Globus pallidus (tissue), 1 donor: Measurements from ENCODE around the gene MFSD11.
"Not testable (repeated sequence)": the region's sequence is repeated elsewhere in the genome, so short reads cannot be mapped to it uniquely, and the experiment has no call there.

Experiments used
- DNase-seq: peaks from one replicate; pipeline ENCODE4 v3.0.0-alpha.2; 2015; ENCODE audit warnings: low spot score

MFSD11 gene

DNA sequence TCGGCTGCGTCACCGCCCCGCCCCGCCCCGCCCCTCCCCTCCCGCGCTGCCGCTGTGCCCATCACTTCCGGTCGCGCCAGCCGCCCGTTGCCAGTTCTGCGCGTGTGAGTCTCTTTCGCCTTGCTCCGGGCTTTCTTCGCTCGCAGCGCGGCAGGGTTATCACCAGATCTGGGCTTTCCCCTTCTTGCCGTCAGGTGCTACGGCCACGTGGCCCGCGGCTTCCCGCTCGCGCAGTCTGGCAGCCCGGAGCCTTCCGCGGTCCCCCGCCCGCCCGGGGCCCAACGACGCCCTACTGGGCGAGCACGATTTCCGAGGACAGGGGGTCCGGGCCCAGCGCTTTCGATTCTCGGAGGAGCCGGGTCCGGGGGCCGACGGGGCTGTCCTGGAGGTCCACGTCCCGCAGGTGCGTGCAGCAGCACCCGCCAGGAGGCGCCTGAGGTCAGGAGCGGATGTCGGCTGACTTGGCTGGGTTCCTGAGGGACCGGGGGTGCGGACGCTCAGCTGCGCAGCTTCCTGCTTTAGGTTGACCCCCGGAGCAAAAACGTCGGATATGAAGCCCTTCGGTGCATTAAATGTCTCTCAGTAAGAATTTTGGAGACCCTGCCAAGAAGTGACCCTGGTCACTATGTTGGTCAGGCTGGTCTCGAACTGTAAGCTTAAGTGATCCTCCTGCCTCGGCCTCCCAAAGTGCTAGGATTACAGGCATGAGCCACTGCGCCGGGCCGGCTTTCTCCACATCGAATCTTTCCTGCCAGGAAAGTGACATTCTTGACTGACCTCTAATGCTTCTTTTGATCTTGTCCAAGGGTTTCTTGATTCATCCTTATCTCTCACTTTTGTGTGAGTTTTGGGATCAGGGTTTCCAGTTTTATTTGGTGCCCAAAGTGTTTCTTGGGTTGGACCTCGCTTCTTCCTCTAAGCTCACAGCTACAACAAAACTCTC, 10.9 kb upstream of the MFSD11 start, which contains the start of gene METTL23:
Gene METTL23 (plus strand): TSS at position 64 of the 943 bp plus-strand sequence. CDS start 2,872 bp downstream, outside the sequence.
- DNase-seq, result peak; percentile 70

DNA sequence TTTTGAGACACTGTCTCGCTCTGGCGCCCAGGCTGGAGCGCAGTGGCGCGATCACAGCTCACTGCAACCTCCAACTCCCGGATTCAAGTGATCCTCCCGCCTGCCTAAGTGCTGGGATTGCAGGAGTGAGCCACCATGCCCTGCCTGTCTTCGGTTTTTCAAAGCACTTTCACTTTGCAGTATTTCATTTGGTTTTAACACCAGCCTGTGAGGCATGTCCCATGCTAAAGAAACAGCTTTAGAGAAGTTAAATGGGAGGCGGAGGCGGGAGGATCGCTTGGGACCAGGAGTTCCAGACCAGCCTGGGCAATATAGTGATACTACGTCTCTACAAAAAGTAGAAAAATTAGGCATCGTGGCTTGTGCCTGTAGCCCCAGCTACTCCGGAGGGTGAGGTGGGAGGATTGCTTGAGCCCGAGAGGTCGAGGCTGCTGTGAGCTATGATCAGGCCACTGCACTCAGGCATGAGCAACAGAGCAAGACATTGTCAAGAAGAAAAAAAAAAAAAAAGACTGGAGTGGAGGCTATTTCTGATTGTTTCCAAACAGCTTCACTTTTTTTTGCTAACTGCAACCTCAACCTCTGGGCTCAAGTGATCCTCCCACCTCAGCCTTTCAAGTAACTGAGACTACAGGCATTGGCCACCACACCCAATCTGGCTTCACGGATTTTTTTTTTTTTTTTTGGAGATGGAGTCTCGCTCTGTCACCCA, 10.0 kb upstream of the MFSD11 start:
- no peak for DNase-seq

DNA sequence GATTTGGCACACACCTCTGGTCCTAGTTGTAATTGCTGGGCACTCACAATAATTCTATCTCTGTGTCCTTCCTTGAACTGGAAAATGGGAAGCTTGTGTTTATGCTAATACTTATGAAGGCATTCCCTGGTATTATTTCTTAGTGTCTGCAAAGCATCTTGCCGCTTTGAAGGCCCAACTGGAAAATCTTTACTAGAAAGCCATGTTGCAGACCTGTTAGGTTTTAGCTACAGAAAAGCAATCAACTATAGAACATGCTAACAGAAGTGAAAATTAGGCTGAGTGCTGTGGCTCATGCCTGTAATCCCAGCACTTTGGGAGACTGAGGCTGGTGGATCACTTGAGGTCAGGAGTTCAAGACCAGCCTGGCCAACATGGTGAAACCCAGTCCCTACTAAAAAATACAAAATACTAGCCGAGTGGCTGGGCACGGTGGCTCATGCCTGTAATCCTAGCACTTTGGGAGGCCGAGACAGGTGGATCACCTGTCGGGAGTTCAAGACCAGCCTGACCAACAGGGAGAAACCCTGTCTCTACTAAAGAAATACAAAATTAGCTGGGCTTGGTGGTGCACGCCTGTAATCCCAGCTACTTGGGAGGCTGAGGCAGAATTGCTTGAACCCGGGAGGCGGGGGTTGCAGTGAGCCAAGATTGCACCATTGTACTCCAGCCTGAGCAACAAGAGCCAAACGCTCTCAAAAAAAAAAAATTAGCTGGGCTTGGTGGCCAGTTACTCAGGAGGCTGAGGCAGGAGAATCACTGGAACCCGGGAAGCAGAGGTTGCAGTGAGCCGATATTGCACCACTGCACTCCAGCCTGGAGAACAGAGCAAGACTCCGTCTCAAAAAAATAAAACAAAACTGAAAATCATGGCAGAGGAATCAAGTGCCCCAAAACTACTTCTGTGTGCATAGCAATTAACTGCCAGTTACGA, 5.9 kb upstream of the MFSD11 start:
- DNase-seq, result not testable (repeated sequence)

DNA sequence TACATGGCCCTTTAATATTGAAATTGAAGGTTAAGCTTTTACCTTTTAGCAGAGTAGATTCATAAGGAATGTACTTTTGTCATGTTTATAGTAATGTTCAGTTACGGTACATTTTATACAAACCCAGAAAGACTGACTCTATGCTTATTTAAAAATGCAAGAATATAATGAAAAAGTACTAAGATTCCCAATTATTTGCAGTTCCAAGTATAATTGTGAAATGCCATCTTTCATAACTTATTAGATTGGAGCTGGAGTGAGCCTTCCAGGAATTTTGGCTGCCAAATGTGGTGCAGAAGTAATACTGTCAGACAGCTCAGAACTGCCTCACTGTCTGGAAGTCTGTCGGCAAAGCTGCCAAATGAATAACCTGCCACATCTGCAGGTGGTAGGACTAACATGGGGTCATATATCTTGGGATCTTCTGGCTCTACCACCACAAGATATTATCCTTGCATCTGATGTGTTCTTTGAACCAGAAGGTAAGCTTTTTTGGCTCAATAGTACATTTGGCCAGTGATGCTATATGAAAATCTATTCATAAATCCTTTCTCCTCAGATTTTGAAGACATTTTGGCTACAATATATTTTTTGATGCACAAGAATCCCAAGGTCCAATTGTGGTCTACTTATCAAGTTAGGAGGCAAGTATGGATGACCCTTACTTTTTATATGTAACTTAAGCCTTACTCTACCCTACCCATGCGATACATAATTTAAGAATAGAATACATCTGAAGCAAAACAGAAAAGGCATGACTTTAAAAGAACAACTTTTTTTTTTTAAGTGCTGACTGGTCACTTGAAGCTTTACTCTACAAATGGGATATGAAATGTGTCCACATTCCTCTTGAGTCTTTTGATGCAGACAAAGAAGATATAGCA, 4.9 kb upstream of the MFSD11 start:
- no peak for DNase-seq

DNA sequence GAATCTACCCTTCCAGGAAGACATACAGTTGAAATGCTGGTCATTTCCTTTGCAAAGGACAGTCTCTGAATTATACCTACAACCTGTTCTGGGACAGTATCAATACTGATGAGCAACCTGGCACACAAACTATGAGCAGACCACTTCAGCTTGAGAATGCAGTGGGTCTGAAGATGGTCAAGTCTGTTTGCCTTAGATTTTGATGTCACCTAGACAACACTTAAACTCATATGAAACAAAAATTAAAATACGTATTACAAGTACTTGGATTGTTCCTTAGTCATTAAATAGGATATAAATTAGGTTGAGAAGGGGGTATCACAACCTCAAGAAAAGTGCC, 4.3 kb upstream of the MFSD11 start:
- no peak for DNase-seq

DNA sequence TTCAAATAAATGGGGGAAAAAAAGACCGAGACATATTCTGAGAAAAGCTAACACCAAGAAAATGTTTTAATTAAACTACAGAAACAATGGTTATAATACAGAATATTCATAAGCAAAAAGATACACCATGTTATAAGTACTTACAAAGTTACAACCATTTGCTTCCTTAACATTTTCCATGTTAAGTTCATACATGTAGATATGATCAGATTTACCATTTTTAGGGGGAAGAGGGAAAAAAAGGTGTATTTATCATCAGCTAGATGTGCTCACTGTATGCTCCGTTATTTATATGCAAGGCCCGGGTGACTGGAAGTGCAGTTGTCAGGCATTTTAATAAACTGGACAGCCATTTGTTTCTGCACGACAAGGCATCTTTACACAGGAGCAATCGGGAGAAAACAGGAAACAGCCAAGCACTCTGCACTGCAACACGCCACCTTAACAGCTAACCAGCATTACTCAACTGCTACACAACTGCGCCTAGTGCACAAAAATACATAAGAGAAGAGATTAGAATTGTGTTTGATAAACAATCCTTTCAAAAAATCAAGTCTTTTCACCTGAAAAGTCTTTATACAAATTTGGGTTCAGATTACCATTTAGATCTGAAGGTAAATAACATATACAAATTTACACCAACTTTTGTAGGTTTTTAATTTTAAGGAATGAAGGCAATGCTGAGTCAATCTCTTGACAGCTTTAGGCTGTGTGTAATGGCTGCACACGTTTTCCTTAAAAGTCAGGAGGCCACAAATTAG, 3.7 kb upstream of the MFSD11 start:
- no peak for DNase-seq

DNA sequence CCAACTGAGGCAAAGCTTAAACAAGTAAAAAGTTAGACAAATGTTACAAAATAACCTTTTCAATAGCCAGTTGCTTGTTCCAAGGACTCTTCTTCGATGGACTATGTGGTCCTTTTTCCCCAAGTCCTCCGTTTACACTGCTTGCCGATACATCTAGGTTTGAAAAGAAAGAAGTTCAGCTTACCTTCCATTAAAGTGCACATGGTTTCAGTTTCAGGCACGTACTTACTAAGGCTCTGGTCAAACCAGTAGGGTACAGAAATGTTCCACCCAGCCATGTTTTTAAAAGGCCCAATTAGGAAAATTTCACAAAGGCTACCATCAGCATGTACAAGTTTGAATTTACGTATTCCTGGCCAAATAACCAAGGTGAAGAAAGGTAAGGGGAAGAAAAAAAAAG, 2.9 kb upstream of the MFSD11 start:
- DNase-seq, result no peak

DNA sequence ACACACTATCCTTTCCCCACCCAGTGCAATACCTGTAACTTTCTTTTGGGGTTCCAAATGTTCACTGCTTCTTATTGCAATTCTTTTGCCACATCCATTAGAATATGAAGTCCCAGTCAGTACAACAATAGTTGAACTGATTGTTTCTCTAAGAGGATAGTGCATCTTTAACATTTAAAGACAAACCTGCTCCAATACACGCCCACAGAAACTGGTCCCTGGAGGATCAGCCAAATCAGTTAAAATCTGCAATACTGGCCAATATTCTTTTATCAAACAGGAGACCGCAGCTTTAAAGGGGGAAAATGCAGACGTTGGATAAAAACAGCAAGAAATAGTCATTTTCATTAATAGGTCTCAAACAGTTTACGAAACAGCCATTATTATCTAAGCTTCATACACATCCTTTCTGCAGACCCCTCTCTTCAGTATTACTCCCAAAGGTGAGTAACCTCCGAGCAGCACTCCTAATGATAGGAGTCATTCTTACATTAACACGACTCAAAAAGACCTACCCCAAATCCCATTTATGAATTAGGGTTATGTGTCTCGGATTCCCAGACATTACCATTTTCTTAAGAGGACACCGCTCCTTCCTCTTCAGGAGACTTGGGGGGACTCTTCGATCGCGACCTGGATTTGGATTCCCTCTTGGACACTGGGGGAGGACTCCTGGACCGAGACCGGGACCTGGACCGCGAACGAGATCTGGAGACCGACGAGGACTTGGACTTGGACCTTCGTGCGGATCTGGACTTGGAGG, 2.2 kb upstream of the MFSD11 start:
- no peak for DNase-seq

DNA sequence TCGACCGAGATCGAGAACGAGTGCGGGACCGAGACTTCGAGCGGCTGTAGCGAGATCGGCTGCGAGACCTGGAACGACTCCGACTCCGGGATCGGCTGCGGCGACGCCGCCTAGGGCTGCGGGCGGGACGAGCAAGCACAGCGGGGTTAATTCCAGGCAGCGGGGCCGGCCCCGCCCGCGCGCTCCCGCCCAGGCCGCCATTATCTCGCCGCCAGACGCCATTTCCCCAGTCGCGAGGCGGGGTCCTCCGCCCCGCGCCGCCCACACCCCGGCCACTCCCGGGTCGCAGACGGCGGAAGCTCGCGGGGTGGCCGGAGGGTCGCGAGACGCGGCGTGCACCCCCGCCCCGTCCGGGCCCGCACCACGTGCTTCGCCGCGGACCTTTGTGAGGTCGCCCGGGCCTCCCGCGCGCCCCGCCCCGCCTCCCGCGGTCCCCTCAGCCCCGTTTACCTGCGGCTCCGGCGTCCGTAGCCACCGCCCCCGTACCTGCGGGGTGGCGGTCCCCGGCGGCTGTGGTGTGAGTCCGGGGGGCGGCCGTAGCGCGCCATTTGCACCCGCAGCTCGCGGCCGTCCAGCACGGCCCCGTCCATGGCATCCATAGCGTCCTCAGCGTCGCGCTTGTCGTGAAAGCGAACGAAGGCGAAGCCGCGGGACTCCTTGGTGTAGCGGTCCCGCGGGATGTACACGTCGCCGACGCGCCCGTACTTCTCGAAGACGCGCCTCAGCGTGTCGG, 1.4 kb upstream of the MFSD11 start:
- peak; percentile 69 for DNase-seq

DNA sequence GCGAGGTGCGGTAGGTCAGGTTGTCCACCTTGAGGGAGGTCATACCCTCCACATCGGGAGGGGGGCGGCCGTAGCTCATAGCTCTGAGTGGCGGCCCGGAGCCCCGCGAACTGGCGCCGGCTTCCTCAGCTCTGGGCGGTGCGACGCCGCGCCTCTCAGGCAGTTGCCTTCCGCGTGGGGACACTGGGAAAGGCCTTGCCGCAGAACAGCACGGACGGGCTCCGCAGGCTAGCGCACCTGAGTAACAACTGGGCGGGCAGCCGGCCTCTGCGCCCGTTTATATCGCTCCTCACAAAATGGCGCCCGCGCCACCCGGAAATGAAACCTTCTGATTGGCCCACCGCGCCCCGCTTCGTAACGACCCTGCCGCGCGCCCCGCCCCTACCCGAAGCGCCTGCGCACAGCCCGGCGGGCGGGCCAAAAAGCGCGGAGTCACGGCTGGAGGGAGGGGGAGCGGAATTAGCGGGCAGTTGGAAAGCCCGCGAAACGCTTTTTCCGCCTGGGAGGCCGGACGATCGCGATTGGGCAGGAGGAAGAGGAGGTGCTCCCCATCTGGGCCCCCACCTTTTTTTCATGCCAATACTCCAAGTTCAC, 740 bp upstream of the MFSD11 start, which contains the start of gene SRSF2:
Gene SRSF2 (minus strand): TSS at position 250 of the 594 bp plus-strand sequence. CDS start 171 bp downstream, at position 79.
- peak; percentile 98 for DNase-seq

DNA sequence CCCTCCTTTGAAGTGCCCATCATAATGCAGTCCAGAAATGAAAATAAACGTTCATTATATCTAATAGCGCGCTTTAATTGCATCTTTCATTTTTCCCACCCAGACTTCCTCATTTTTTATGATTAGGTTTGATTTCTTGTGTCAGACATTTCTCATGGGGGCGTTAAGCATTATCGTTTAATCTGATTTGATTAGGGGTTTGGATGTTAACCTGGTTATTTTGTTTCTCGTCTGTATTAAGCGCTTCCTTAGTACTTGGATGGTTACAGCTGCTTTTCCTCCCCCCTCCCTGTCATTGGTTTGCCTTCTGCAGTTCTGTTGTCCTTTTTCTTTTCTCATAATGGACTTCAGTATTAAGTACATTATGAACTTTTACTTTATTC, 540 bp downstream of the MFSD11 start:
- no peak for DNase-seq

DNA sequence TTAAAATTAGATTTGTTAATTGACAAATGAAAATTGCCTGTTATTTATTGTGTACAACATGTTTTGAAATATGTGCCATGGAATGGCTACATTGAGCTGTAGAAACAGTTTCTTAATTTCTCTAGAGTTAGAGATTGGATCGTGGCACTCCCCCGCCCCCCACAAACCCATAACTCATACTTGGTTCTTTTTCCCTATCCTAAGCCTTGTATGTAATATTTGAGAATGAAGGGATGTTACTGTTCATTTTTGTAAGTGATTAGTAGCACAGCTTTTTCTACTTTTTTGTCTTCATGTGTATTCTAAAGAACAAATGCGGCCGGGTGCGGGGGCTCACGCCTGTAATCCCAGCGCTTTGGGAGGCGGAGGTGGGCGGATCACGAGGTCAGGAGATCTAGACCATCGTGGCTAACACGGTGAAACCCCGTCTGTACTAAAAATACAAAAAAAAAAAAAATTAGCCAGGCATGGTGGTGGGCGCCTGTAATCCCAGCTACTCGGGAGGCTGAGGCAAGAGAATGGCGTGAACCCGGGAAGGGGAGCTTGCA, 1.7 kb downstream of the MFSD11 start:
- DNase-seq, result not testable (repeated sequence)

DNA sequence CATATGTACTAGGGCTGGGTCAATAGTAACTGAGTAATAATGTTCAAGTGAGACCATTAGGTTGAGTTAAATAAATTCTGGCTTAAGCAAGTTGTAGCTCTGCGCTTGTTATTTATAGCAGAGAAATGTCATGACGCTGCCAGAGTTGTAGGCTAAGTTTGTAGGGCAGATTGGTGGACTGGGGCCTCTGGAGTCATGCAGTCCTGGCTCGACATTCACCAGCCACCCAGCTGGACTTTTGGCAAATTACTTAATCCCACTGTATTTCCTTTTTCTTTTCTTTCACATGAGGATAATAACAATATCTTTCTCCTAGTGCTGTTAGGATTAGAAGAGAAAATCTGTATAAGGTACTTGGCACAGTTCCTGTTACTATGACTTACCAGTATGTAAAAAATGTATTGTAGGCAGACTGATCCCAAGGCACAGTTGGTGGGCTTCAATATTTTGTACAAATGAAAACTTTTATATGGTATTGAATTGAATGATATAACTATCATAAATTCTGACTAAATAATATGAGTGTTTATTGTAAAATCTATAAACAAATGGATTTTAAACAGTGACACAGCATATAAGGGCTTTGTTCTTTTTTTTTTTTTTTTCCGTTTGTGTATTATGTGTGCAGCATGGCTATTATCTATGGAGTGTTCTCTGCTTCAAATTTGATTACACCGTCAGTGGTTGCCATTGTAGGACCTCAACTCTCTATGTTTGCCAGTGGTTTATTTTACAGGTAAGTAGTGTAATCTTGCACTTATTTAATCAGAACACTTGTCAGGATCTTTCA, 2.6 kb downstream of the MFSD11 start:
- DNase-seq, result no peak

DNA sequence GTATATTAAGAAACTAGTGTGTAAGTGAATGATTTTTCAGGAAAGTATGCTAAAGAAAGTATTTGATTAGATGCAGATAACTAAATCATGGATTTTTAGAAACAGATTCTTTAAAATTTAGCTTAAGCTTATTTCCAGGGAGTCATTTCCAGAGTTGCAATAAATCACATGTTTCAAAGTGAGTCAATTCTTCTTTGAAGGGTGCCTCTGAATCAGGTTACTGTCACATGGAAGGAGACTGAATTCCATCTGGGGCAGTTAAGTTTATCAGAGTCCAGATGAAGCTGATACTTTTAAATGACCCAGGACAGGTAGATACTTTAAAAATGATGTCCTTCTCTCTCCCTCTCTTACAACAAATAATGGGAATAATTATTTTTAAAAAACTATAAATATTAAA, 5.0 kb downstream of the MFSD11 start:
- DNase-seq, result no peak

DNA sequence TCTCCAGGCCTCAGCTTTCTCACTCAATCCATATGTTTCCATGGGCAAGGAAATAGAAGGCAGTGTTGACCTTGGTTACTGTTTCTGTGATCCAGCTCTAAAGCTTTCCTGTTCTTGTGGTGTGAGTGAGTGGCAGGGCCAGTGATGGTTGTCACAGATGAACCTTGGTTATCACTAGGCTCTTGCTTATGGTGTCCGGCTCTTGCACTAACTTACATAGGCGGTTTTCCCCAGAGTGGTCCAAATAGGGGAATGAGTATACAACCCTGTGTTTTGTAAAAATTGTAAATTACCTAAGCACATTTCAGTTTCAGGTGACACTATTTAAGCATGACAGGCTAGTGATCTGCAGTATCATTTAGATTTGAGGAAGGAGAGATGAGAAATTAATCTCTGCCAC, 6.8 kb downstream of the MFSD11 start:
- DNase-seq, result no peak

DNA sequence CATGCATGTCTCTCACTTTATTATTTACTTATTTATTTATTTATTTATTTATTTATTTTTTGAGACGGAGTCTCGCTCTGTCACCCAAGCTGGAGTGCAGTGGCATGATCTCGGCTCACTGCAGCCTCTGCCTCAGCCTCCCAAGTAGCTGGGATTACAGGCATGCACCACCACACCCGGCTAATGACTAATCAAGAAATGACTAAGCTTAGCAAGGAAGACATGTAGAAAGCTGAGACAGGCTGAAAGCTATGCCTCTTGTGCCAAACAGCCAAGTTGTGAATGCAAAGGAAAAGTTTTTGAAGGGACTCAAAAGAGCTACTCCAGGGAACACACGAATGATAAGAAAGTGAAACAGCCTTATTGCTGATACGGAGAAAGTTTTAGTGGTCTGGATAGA, 7.9 kb downstream of the MFSD11 start:
- DNase-seq, result not testable (repeated sequence)

DNA sequence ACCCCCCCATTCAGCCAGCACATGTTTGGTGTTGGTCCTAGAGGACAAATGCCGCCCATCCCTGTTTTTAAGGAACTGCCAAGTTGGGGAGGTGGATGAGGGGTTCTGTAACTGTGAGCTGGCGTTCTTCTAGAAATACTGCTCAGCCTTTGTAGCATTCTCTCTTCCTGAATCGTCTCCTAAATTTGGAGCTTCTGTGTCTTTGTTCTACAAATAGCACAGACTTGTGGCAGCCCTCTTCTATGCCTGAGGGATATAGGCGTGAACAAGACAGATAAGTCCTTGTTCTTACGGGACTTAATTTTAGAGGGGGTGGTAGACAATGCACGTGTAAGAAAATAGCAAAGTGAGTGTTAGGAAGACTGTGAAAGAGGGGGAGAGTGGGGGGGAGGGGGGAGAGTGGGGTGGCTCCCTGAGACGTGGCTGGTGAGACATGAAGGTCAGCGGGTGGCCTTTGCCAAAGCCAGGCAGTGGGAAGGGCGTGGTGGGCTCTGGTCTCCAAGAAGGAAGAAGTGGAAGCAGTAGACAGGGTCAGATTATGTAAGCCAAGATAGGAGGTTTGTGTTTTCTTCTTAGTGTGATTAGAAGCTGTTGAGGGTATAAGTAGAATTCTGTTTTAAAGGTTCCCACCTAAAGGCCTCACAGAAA, 9.9 kb downstream of the MFSD11 start:
- DNase-seq, result no peak
